IMR-90 (cell line): ENCODE measurements around the gene ATP2B1.

Experiments used
- BHLHE40 ChIP-seq: fragments of 150-350 bp; IDR thresholded peaks from 2 replicates; pipeline ENCODE4 v1.6.1; 2016; ENCODE audit warnings: mild to moderate bottlenecking, low read depth, low read length
- CHD1 ChIP-seq: IDR thresholded peaks from 2 replicates; pipeline ENCODE4 v1.6.1; 2012; ENCODE audit warnings: low read depth, low read length, improper control_type of control experiment
- MAZ ChIP-seq: IDR thresholded peaks from 2 replicates; pipeline ENCODE4 v1.6.1; 2012; ENCODE audit warnings: low read depth, mild to moderate bottlenecking, low read length, improper control_type of control experiment, moderate library complexity, borderline replicate concordance
- MXI1 ChIP-seq: IDR thresholded peaks from 2 replicates; pipeline ENCODE4 v1.6.1; 2012; ENCODE audit warnings: low read depth, mild to moderate bottlenecking, low read length, moderate library complexity, borderline replicate concordance
- POLR2A ChIP-seq: IDR thresholded peaks from 2 replicates; pipeline ENCODE4 v1.6.1; 2012; ENCODE audit warnings: mild to moderate bottlenecking, low read depth, low read length
- RAD21 ChIP-seq: IDR thresholded peaks from 2 replicates; pipeline ENCODE4 v1.6.1; 2012; ENCODE audit warnings: low read length, improper control_type of control experiment
- RCOR1 ChIP-seq: IDR thresholded peaks from 2 replicates; pipeline ENCODE4 v1.6.1; 2012; ENCODE audit warnings: mild to moderate bottlenecking, low read length, improper control_type of control experiment; ENCODE audit not compliant: insufficient replicate concordance
- RFX5 ChIP-seq: IDR thresholded peaks from 2 replicates; pipeline ENCODE4 v1.8.0; 2012; ENCODE audit warnings: low read depth, mild to moderate bottlenecking, low read length, moderate library complexity
- TF ChIP-seq, protein P1 (sequence below): conservative IDR thresholded peaks from 2 replicates; pipeline ENCODE4 v1.5.1; 2012; ENCODE audit warnings: mild to moderate bottlenecking, low read depth, low read length, improper control_type of control experiment
- TF ChIP-seq, protein P2 (sequence below): fragments of 150-350 bp; IDR thresholded peaks from 2 replicates; pipeline ENCODE4 v1.6.1; 2016; ENCODE audit warnings: low read depth, mild to moderate bottlenecking, low read length, moderate library complexity, borderline replicate concordance
- TF ChIP-seq, protein P3 (sequence below): fragments of 150-350 bp; IDR thresholded peaks from 2 replicates; pipeline ENCODE4 v1.6.1; 2017; ENCODE audit warnings: mild to moderate bottlenecking, antibody characterized with exemption, low read length, low read depth

DNA sequence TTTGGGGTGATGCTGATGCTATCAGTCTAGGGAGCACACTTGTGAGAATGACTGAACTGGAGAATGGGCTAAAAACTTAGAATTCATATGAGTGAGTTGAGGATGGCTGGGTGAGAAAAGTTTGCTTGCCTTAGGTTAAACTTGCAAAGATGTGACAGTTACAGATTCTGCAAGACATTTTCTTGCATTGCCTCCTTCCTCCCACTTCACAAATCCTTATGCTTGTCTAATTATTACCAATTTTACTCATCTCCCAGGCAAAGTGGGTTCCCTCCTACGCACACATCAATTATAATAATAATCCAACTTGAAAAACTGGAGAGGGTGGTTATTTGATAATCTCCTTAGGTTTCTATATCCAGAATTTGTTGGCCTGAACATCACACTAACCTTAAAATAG is 50.9 kb downstream of the ATP2B1 start:
- no peak for TF ChIP-seq RAD21
- TF ChIP-seq, protein P1, sequence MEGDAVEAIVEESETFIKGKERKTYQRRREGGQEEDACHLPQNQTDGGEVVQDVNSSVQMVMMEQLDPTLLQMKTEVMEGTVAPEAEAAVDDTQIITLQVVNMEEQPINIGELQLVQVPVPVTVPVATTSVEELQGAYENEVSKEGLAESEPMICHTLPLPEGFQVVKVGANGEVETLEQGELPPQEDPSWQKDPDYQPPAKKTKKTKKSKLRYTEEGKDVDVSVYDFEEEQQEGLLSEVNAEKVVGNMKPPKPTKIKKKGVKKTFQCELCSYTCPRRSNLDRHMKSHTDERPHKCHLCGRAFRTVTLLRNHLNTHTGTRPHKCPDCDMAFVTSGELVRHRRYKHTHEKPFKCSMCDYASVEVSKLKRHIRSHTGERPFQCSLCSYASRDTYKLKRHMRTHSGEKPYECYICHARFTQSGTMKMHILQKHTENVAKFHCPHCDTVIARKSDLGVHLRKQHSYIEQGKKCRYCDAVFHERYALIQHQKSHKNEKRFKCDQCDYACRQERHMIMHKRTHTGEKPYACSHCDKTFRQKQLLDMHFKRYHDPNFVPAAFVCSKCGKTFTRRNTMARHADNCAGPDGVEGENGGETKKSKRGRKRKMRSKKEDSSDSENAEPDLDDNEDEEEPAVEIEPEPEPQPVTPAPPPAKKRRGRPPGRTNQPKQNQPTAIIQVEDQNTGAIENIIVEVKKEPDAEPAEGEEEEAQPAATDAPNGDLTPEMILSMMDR: no peak
- no peak for TF ChIP-seq POLR2A
- no peak for TF ChIP-seq MAZ
- no peak for TF ChIP-seq BHLHE40
- TF ChIP-seq RFX5: no peak
- no peak for TF ChIP-seq MXI1
- no peak for TF ChIP-seq RCOR1
- TF ChIP-seq, protein P2, sequence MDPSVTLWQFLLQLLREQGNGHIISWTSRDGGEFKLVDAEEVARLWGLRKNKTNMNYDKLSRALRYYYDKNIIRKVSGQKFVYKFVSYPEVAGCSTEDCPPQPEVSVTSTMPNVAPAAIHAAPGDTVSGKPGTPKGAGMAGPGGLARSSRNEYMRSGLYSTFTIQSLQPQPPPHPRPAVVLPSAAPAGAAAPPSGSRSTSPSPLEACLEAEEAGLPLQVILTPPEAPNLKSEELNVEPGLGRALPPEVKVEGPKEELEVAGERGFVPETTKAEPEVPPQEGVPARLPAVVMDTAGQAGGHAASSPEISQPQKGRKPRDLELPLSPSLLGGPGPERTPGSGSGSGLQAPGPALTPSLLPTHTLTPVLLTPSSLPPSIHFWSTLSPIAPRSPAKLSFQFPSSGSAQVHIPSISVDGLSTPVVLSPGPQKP: no peak
- TF ChIP-seq, protein P3, sequence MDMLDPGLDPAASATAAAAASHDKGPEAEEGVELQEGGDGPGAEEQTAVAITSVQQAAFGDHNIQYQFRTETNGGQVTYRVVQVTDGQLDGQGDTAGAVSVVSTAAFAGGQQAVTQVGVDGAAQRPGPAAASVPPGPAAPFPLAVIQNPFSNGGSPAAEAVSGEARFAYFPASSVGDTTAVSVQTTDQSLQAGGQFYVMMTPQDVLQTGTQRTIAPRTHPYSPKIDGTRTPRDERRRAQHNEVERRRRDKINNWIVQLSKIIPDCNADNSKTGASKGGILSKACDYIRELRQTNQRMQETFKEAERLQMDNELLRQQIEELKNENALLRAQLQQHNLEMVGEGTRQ: no peak
- TF ChIP-seq CHD1: no peak
